ENCODE results near the gene GADD45B. TPM values are rescaled to one million over a fixed set of nuclear protein-coding genes. Genes with fewer than 3 reads are reported as not detected.

GADD45B gene, protein sequence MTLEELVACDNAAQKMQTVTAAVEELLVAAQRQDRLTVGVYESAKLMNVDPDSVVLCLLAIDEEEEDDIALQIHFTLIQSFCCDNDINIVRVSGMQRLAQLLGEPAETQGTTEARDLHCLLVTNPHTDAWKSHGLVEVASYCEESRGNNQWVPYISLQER
- 97.0 to 127 TPM (median 119 TPM) in 5 replicates for total RNA-seq (2022; extraction: Qiagen RNA extraction)

DNA sequence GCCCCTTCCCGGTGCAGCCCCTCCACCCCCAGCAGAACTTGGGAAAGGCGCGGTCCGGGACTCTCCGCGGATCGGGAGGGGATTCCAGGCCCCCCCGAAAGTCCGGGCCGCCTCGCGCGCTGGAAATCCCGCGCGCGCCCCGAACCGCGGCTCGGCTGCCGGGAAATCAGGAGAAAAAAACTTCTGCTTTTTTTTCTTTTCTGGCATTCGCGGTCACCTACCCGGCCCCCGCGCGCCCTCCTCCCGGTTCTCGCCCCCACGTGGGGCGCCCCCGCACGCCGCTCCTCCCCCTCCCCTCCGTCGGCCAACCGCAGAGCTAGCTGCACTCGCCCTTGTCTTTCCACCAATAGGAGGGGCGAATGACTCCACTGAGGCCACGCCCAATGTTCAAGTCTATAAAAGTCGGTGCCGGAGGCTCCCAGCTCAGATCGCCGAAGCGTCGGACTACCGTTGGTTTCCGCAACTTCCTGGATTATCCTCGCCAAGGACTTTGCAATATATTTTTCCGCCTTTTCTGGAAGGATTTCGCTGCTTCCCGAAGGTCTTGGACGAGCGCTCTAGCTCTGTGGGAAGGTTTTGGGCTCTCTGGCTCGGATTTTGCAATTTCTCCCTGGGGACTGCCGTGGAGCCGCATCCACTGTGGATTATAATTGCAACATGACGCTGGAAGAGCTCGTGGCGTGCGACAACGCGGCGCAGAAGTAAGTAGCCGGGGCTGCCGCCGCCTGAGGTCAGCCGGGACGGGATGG, at the start of gene GADD45B:
GADD45B (plus strand) TSS at position 426 of the 749 bp plus-strand sequence; CDS start at position 658, 232 bp downstream.

DNA sequence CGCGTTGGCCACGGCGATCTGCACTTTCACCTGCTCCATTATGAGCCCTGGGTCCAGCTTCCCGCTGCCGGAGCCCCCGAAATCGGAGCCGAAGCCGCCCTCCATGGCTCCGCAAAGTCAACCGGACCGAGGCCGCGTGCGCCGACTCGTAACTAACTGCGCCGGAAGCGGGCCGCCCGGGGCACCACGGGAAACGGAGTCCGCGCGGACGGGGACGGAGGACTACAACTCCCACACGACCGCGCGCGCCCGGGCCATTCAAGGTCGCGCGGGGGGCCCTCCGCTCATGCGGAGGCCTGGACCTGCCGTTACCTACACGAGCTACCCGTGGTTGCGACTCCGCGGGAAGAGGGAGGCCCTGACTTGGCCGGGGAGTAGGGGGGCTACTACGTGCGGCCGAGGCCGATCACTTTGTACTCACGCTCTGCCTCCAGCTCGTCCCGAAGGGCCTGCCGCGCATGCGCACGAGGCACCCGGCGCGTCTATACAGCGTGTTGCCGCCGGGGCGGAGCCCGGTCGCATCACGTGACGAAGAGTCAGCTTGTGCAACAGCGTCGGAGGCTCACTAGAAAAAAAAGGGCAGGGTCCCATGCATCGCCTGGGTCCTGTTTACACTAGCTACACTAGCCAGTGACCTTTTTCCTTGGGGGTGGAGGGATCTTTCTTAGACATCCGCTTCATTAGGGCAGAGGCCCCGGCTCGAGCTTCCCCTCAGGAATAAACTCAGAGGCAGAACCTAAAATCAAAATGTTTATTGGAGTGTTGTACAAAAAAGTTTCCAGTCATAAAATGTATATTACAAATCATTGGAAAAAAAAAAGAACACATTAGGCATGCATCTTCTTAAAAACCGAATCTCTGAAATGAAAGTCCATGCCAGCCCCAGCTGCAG, 48.3 kb upstream of the GADD45B start, which contains the start of gene TIMM13:
TIMM13 (minus strand) TSS at position 158 of the 892 bp plus-strand sequence; CDS start at position 105, 53 bp downstream.

Other genes starting within 250 kb of the GADD45B start
- 41.4 to 62.2 TPM (median 59.5 TPM) in 5 replicates for gene PLEKHJ1, start 239.8 kb upstream of the GADD45B start, total RNA-seq (2022; extraction: Qiagen RNA extraction)
- gene SF3A2, start 239.3 kb upstream of the GADD45B start, total RNA-seq (2022; extraction: Qiagen RNA extraction) = 70.5 to 76.5 TPM (median 73.0 TPM) in 5 replicates
- 4.6 to 18.6 TPM (median 14.0 TPM) in 5 replicates for gene AMH, start 226.8 kb upstream of the GADD45B start, total RNA-seq (2022; extraction: Qiagen RNA extraction)
- 0.64 to 0.87 TPM (median 0.82 TPM) in 5 replicates for gene JSRP1, start 219.7 kb upstream of the GADD45B start, total RNA-seq (2022; extraction: Qiagen RNA extraction)
- gene PEAK3, start 194.0 kb upstream of the GADD45B start, total RNA-seq (2022; extraction: Qiagen RNA extraction) = 0.17 to 0.39 TPM (median 0.28 TPM) in 5 replicates
- gene LINGO3, start 168.0 kb upstream of the GADD45B start, total RNA-seq (2022; extraction: Qiagen RNA extraction) = 0.04 to 0.06 TPM (median 0.05 TPM) in 5 replicates
- gene LSM7, start 147.5 kb upstream of the GADD45B start, total RNA-seq (2022; extraction: Qiagen RNA extraction) = 121 to 155 TPM (median 151 TPM) in 5 replicates
- 13.9 to 24.1 TPM (median 19.9 TPM) in 5 replicates for gene SPPL2B, start 147.4 kb upstream of the GADD45B start, total RNA-seq (2022; extraction: Qiagen RNA extraction)
- 0.16 TPM in 1 of 5 replicates, not detected in the others for gene TMPRSS9, start 115.9 kb upstream of the GADD45B start, total RNA-seq (2022; extraction: Qiagen RNA extraction)
- gene TIMM13, start 48.5 kb upstream of the GADD45B start, total RNA-seq (2022; extraction: Qiagen RNA extraction) = 48.6 to 139 TPM (median 122 TPM) in 5 replicates
- gene LMNB2, start 19.2 kb upstream of the GADD45B start, total RNA-seq (2022; extraction: Qiagen RNA extraction) = 65.5 to 84.6 TPM (median 76.3 TPM) in 5 replicates
- gene GNG7, start 226.6 kb downstream of the GADD45B start, total RNA-seq (2022; extraction: Qiagen RNA extraction) = 0.03 to 0.08 TPM (median 0.06 TPM) in 5 replicates
- 3.2 to 4.0 TPM (median 3.9 TPM) in 5 replicates for gene DIRAS1, start 245.2 kb downstream of the GADD45B start, total RNA-seq (2022; extraction: Qiagen RNA extraction)

Data from A549 treated with AZD2906 at 1 μM for 4 hours (cell line).